WI38 (cell line): ENCODE measurements around the gene ADGRD2.

Experiments used
- H3K4me3 ChIP-seq: 2 replicates; pipeline ENCODE4 v1.5.1; 2011; ENCODE audit warnings: low read depth, mild to moderate bottlenecking, control low read depth, low read length
- CTCF ChIP-seq: IDR thresholded peaks from 2 replicates; pipeline ENCODE4 v1.5.1; 2012; ENCODE audit warnings: low read depth, mild to moderate bottlenecking, control low read depth, low read length

The ADGRD2 gene, protein sequence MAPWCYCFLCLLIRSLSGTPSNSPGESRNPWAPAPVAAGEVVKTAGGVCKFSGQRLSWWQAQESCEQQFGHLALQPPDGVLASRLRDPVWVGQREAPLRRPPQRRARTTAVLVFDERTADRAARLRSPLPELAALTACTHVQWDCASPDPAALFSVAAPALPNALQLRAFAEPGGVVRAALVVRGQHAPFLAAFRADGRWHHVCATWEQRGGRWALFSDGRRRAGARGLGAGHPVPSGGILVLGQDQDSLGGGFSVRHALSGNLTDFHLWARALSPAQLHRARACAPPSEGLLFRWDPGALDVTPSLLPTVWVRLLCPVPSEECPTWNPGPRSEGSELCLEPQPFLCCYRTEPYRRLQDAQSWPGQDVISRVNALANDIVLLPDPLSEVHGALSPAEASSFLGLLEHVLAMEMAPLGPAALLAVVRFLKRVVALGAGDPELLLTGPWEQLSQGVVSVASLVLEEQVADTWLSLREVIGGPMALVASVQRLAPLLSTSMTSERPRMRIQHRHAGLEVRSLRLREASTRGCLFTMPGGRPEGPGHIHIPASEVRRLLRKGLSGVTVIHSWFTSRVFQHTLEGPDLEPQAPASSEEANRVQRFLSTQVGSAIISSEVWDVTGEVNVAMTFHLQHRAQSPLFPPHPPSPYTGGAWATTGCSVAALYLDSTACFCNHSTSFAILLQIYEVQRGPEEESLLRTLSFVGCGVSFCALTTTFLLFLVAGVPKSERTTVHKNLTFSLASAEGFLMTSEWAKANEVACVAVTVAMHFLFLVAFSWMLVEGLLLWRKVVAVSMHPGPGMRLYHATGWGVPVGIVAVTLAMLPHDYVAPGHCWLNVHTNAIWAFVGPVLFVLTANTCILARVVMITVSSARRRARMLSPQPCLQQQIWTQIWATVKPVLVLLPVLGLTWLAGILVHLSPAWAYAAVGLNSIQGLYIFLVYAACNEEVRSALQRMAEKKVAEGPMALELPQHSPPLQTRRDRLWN

GRCh38 chr9:124450241-124450924 is at the start of gene ADGRD2:
Gene ADGRD2, plus strand, starts transcription at chr9:124450451. Its CDS starts 1,216 bp downstream, at chr9:124451667.
- no peak within 1 kb of the TSS for H3K4me3 ChIP-seq
- no peak for TF ChIP-seq CTCF

DNA sequence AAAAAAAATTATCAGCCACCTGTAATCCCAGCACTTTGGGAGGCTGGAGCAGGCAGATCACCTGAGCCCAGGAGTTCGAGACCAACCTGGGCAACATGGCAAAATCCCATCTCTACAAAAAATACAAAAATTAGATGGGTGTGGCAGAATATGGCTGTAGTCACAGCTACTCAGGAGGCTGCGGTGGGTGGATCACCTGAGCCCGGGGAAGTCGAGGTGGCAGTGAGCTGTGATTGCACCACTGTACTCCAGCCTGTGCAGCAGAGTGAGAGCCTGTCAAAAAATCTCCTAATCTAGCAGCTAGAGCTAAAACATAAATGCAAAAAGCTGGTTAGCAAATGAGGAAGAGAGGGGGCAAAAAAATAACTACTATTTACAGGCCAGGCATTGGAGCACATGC is 47.0 kb upstream of the ADGRD2 start:
- H3K4me3 ChIP-seq = no peak overlapping the region
- no peak for TF ChIP-seq CTCF

GRCh38 chr9:124409410-124409809 is 40.8 kb upstream of the ADGRD2 start:
- no peak for TF ChIP-seq CTCF
- no peak overlapping the region for H3K4me3 ChIP-seq

DNA sequence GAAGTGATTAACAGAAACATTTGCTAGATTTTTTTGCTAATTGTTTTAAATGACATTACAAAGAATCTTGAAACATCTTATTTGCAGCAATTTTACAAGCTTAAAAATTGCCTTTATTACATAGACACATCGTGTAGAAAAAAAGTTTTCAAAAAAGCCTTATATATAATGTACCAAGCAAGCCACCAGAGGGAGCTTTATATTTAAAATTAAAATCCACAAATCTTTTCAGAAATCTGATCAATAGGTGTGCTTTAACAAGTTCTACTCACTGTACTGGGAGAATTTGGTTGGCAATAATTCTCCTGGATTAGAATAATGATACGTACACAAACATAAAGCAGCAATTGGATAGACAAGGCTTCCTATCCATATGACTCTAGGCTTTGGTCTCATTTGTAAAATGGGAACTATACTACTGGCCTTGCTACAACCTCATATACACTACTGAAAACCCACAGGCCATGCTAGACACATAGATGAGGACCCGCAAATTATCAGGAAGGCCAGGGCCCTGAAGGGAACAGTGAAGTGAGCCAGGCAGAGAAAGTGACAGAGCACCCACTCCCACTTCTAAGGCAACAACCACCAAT is 39.8 kb upstream of the ADGRD2 start:
- no peak for TF ChIP-seq CTCF
- H3K4me3 ChIP-seq = no peak overlapping the region

- peak overlapping the region; percentile 34 for H3K4me3 ChIP-seq
- TF ChIP-seq CTCF = no peak
Observed at GRCh38 chr9:124411514-124412227, 38.6 kb upstream of the ADGRD2 start.

DNA sequence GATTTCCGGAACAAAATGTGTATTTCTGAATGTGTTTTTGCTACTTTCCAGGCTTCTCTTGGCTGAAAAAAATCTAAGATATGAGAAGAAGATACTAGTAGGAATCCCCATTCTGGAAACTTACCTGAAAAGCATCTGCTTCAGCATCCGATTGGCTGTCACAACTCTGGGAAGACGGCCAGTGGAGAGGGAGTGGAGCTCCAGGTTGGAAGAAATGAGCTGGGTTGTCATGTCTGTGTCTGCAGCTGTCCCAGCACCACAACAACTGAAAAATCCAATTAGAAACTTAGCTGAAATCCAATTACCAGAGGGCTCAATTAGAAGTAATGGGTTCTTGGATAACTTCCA is 38.0 kb upstream of the ADGRD2 start:
- no peak for TF ChIP-seq CTCF
- H3K4me3 ChIP-seq = no peak overlapping the region
